Smooth muscle cell (in vitro differentiated cells): ENCODE results near the gene SH3PXD2B. TPM values are rescaled to one million over a fixed set of nuclear protein-coding genes. Genes with fewer than 3 reads are reported as not detected.

ENCODE experiments used
- DNase-seq: peaks from one replicate; lab custom pipeline; 2025; ENCODE audit not compliant: unreplicated experiment; lab: John Stamatoyannopoulos, UW
- H2AFZ ChIP-seq: fragments of 200-600 bp; sonication (generic); 2 replicates; pipeline ENCODE4 v1.6.0; 2016; ENCODE audit warnings: antibody characterized with exemption, low read depth, mild to moderate bottlenecking
- H3F3A ChIP-seq: fragments of 200-600 bp; sonication (generic); 2 replicates; pipeline ENCODE4 v1.6.0; 2017; ENCODE audit warnings: antibody characterized with exemption, low read depth
- H3K27ac ChIP-seq: fragments of 200-600 bp; sonication (generic); 2 replicates; pipeline ENCODE4 v1.5.1; 2016; ENCODE audit warnings: low read depth, mild to moderate bottlenecking
- H3K27me3 ChIP-seq: fragments of 200-600 bp; sonication (generic); 2 replicates; pipeline ENCODE4 v1.6.1; 2016; ENCODE audit warnings: low read depth, mild to moderate bottlenecking
- H3K36me3 ChIP-seq: fragments of 200-600 bp; sonication (generic); 2 replicates; pipeline ENCODE4 v1.5.1; 2016; ENCODE audit warnings: low read depth
- H3K4me1 ChIP-seq: fragments of 200-600 bp; sonication (generic); 2 replicates; pipeline ENCODE4 v1.5.1; 2016; ENCODE audit warnings: low read depth
- H3K4me2 ChIP-seq: fragments of 200-600 bp; sonication (generic); 2 replicates; pipeline ENCODE4 v1.6.0; 2016; ENCODE audit warnings: mild to moderate bottlenecking
- H3K4me3 ChIP-seq: fragments of 200-600 bp; sonication (generic); 2 replicates; pipeline ENCODE4 v1.5.1; 2016; ENCODE audit warnings: mild to moderate bottlenecking
- H3K79me2 ChIP-seq: fragments of 200-600 bp; sonication (generic); 2 replicates; pipeline ENCODE4 v1.6.0; 2016; ENCODE audit warnings: low read depth, mild to moderate bottlenecking
- H3K9ac ChIP-seq: fragments of 200-600 bp; sonication (generic); 2 replicates; pipeline ENCODE4 v1.6.0; 2016; ENCODE audit warnings: low read depth
- H3K9me3 ChIP-seq: fragments of 200-600 bp; sonication (generic); replicated peaks from 2 replicates; pipeline ENCODE4 v1.5.1; 2016; ENCODE audit warnings: low read depth
- H4K20me1 ChIP-seq: fragments of 200-600 bp; sonication (generic); 2 replicates; pipeline ENCODE4 v1.6.0; 2016; ENCODE audit warnings: low read depth
- CTCF ChIP-seq: fragments of 200-600 bp; sonication (generic); IDR thresholded peaks from 2 replicates; pipeline ENCODE4 v1.5.1; 2017; ENCODE audit warnings: borderline replicate concordance, mild to moderate bottlenecking, antibody characterized with exemption; ENCODE audit not compliant: insufficient read depth, poor library complexity, severe bottlenecking
- WGBS: methylation state at CpG from one replicate; pipeline ENCODE4 v1.1.7; 2016; ENCODE audit warnings: low lambda C conversion rate; 5-methylcytosine and 5-hydroxymethylcytosine counted together
- polyA plus RNA-seq: library from polyadenylated mRNA; unstranded; fragments of >200 nt; fragmentation: Nextera tagmentation; extraction: Ambion mirVana; gene quantifications from 2 replicates; pipeline ENCODE4 v1.2.1, GENCODE V29; 2016
- total RNA-seq: library from RNA; depleted of rRNA; stranded (reverse); fragments of >200 nt; gene quantifications from 2 replicates; pipeline ENCODE4 v1.2.3, GENCODE V29; 2014

SH3PXD2B gene
- total and polyA plus RNA-seq, 2 experiments from 2014 or later: 36.5 to 39.4 TPM

GRCh38 chr5:172438319-172438668, 16.0 kb downstream of the SH3PXD2B start:
- H3K4me1 ChIP-seq: peaks cover 5% of the 10 kb centered on the region
- no peak overlapping the region for H3K27ac ChIP-seq
- DNase-seq: no peak
- WGBS: 80% methylated on average over 6 of the region's 6 CpGs
- TF ChIP-seq CTCF: no peak
- no peaks in the 10 kb centered on the region for H3F3A ChIP-seq
- no peak overlapping the region for H3K9ac ChIP-seq
- H3K9me3 ChIP-seq: no peaks in the 10 kb centered on the region
- no peaks in the 10 kb centered on the region for H3K36me3 ChIP-seq
- H2AFZ ChIP-seq: no peak overlapping the region
- H3K27me3 ChIP-seq: no peaks in the 10 kb centered on the region
- H3K79me2 ChIP-seq: peaks cover 97% of the 10 kb centered on the region
- peaks cover 100% of the 10 kb centered on the region for H4K20me1 ChIP-seq
- H3K4me2 ChIP-seq: no peak overlapping the region
- no peak overlapping the region for H3K4me3 ChIP-seq

GRCh38 chr5:172437445-172438318, 16.6 kb downstream of the SH3PXD2B start:
- H3K4me1 ChIP-seq: peaks cover 5% of the 10 kb centered on the region
- peaks cover 97% of the 10 kb centered on the region for H3K79me2 ChIP-seq
- no peak overlapping the region for H2AFZ ChIP-seq
- no peak overlapping the region for H3K4me2 ChIP-seq
- H3K27ac ChIP-seq: peak overlapping the region; percentile 31
- TF ChIP-seq CTCF: no peak
- 62% methylated on average over 14 of the region's 14 CpGs for WGBS
- H3K9ac ChIP-seq: no peak overlapping the region
- no peaks in the 10 kb centered on the region for H3K36me3 ChIP-seq
- H3K9me3 ChIP-seq: no peaks in the 10 kb centered on the region
- H3K4me3 ChIP-seq: no peak overlapping the region
- peak; percentile 54 for DNase-seq
- H3F3A ChIP-seq: no peaks in the 10 kb centered on the region
- peaks cover 100% of the 10 kb centered on the region for H4K20me1 ChIP-seq
- no peaks in the 10 kb centered on the region for H3K27me3 ChIP-seq

GRCh38 chr5:172436879-172437369, 17.4 kb downstream of the SH3PXD2B start:
- DNase-seq: no peak
- no peak for TF ChIP-seq CTCF
- peak overlapping the region; percentile 31 for H3K27ac ChIP-seq

More at GRCh38 chr5:172436879-172437369, 17.4 kb downstream of the SH3PXD2B start:
- no peaks in the 10 kb centered on the region for H3K27me3 ChIP-seq
- H3K4me1 ChIP-seq: peaks cover 5% of the 10 kb centered on the region
- peak overlapping the region; percentile 2 for H3K4me2 ChIP-seq
- no peak overlapping the region for H2AFZ ChIP-seq
- H3F3A ChIP-seq: no peaks in the 10 kb centered on the region
- H3K9me3 ChIP-seq: no peaks in the 10 kb centered on the region
- H3K4me3 ChIP-seq: no peak overlapping the region
- H3K9ac ChIP-seq: no peak overlapping the region
- 92% methylated on average over 9 of the region's 9 CpGs for WGBS
- peaks cover 97% of the 10 kb centered on the region for H3K79me2 ChIP-seq
- no peaks in the 10 kb centered on the region for H3K36me3 ChIP-seq
- peaks cover 100% of the 10 kb centered on the region for H4K20me1 ChIP-seq
